ENCODE results near the gene AGAP1.

The AGAP1 gene

GRCh38 chr2:235611349-235611748 lies 117.5 kb downstream of the AGAP1 start:
- in situ Hi-C loops (cut with HindIII; ENCODE audit: low pct_ligation_motif_present, low sequenced_read_pairs) = no loop called here
- no peak overlapping the region for H3K27ac ChIP-seq
- no peak overlapping the region for H3K4me3 ChIP-seq (ENCODE audit: low read depth, low read length)
- DNase-seq = no peak
- TF ChIP-seq CTCF (IDR thresholded peaks at IDR 0.05; ENCODE audit: low read depth, low read length, missing control alignments) = no peak
- no peaks in the 10 kb centered on the region for H3K27me3 ChIP-seq (replicated peaks)
- H3K36me3 ChIP-seq (replicated peaks) = no peaks in the 10 kb centered on the region

GRCh38 chr2:235611756-235612155 lies 117.9 kb downstream of the AGAP1 start:
- in situ Hi-C loops (cut with HindIII; ENCODE audit: low pct_ligation_motif_present, low sequenced_read_pairs) = no loop called here
- DNase-seq = no peak
- no peaks in the 10 kb centered on the region for H3K27me3 ChIP-seq (replicated peaks)
- no peaks in the 10 kb centered on the region for H3K36me3 ChIP-seq (replicated peaks)
- no peak for TF ChIP-seq CTCF (IDR thresholded peaks at IDR 0.05; ENCODE audit: low read depth, low read length, missing control alignments)
- no peak overlapping the region for H3K4me3 ChIP-seq (ENCODE audit: low read depth, low read length)
- no peak overlapping the region for H3K27ac ChIP-seq

- H3K27me3 ChIP-seq (replicated peaks) = no peaks in the 10 kb centered on the region
- no peak overlapping the region for H3K4me3 ChIP-seq (ENCODE audit: low read depth, low read length)
- no peak for DNase-seq
- no peak overlapping the region for H3K27ac ChIP-seq
- TF ChIP-seq CTCF (IDR thresholded peaks at IDR 0.05; ENCODE audit: low read depth, low read length, missing control alignments) = no peak
- no peaks in the 10 kb centered on the region for H3K36me3 ChIP-seq (replicated peaks)
- in situ Hi-C loops (cut with HindIII; ENCODE audit: low pct_ligation_motif_present, low sequenced_read_pairs) = no loop called here
Observed at GRCh38 chr2:235612181-235612950, 118.5 kb downstream of the AGAP1 start.

- TF ChIP-seq CTCF (IDR thresholded peaks at IDR 0.05; ENCODE audit: low read depth, low read length, missing control alignments) = no peak
- H3K36me3 ChIP-seq (replicated peaks) = no peaks in the 10 kb centered on the region
- H3K27ac ChIP-seq = no peak overlapping the region
- no peaks in the 10 kb centered on the region for H3K27me3 ChIP-seq (replicated peaks)
- in situ Hi-C loops (cut with HindIII; ENCODE audit: low pct_ligation_motif_present, low sequenced_read_pairs) = no loop called here
- no peak for DNase-seq
- H3K4me3 ChIP-seq (ENCODE audit: low read depth, low read length) = no peak overlapping the region
Observed at GRCh38 chr2:235613649-235614048, 119.8 kb downstream of the AGAP1 start.

- H3K4me3 ChIP-seq (ENCODE audit: low read depth, low read length) = no peak overlapping the region
- no peak for DNase-seq
- no peak for TF ChIP-seq CTCF (IDR thresholded peaks at IDR 0.05; ENCODE audit: low read depth, low read length, missing control alignments)
- H3K27me3 ChIP-seq (replicated peaks) = no peaks in the 10 kb centered on the region
- H3K27ac ChIP-seq = no peak overlapping the region
- in situ Hi-C loops (cut with HindIII; ENCODE audit: low pct_ligation_motif_present, low sequenced_read_pairs) = no loop called here
- H3K36me3 ChIP-seq (replicated peaks) = no peaks in the 10 kb centered on the region
Observed at GRCh38 chr2:235614176-235614860, 120.5 kb downstream of the AGAP1 start.

Measured in brain microvascular endothelial cell (primary cell).